ENCODE measurements around the gene LRRC10B.
A peak's percentile ranks its signal among the peaks of the same experiment; 100 is the strongest.

The LRRC10B gene

GRCh38 chr11:61531044-61531443 is 22.5 kb downstream of the LRRC10B start:
- no peak for DNase-seq (ENCODE audit: low read depth)

- DNase-seq (ENCODE audit: low read depth): peak; percentile 14
Observed at GRCh38 chr11:61532134-61533038, 23.8 kb downstream of the LRRC10B start.

GRCh38 chr11:61533039-61533375 is 24.5 kb downstream of the LRRC10B start:
- DNase-seq (ENCODE audit: low read depth): no peak

GRCh38 chr11:61533401-61533800 is 24.9 kb downstream of the LRRC10B start:
- no peak for DNase-seq (ENCODE audit: low read depth)

GRCh38 chr11:61534025-61534932 is 25.7 kb downstream of the LRRC10B start:
- DNase-seq (ENCODE audit: low read depth): no peak

GRCh38 chr11:61534933-61535839 is 26.6 kb downstream of the LRRC10B start:
- no peak for DNase-seq (ENCODE audit: low read depth)

GRCh38 chr11:61535998-61536675 is 27.6 kb downstream of the LRRC10B start:
- DNase-seq (ENCODE audit: low read depth): no peak

GRCh38 chr11:61536676-61537270 is 28.2 kb downstream of the LRRC10B start:
- no peak for DNase-seq (ENCODE audit: low read depth)

- DNase-seq (ENCODE audit: low read depth): no peak
Observed at GRCh38 chr11:61537326-61537725, 28.8 kb downstream of the LRRC10B start.

- DNase-seq (ENCODE audit: low read depth): no peak
Observed at GRCh38 chr11:61538636-61538961, 30.1 kb downstream of the LRRC10B start.

- DNase-seq (ENCODE audit: low read depth): no peak
Observed at GRCh38 chr11:61539006-61539405, 30.5 kb downstream of the LRRC10B start.

- no peak for DNase-seq (ENCODE audit: low read depth)
Observed at GRCh38 chr11:61539831-61540357, 31.3 kb downstream of the LRRC10B start.

GRCh38 chr11:61540528-61540927 is 32.0 kb downstream of the LRRC10B start:
- DNase-seq (ENCODE audit: low read depth): no peak

- no peak for DNase-seq (ENCODE audit: low read depth)
Observed at GRCh38 chr11:61541598-61541997, 33.0 kb downstream of the LRRC10B start.

GRCh38 chr11:61542024-61542461 is 33.5 kb downstream of the LRRC10B start:
- DNase-seq (ENCODE audit: low read depth): no peak

GRCh38 chr11:61542705-61543104 is 34.2 kb downstream of the LRRC10B start:
- no peak for DNase-seq (ENCODE audit: low read depth)

- DNase-seq (ENCODE audit: low read depth): no peak
Observed at GRCh38 chr11:61543606-61544306, 35.2 kb downstream of the LRRC10B start.

GRCh38 chr11:61544466-61544865 is 35.9 kb downstream of the LRRC10B start:
- no peak for DNase-seq (ENCODE audit: low read depth)

- no peak for DNase-seq (ENCODE audit: low read depth)
Observed at GRCh38 chr11:61545341-61545740, 36.8 kb downstream of the LRRC10B start.

GRCh38 chr11:61545921-61546320 is 37.4 kb downstream of the LRRC10B start:
- no peak for DNase-seq (ENCODE audit: low read depth)

All from activated gamma-delta T cell treated with anti-CD3 and anti-CD28 coated beads, Interleukin-2, amount 50 U/mL, for 16 hours (primary cell).